ENCODE measurements around the gene GLYATL3. TPM values are rescaled to one million over a fixed set of nuclear protein-coding genes. Genes with fewer than 3 reads are reported as not detected.
"Not testable (repeated sequence)": the region's sequence is repeated elsewhere in the genome, so short reads cannot be mapped to it uniquely, and the experiment has no call there.

The GLYATL3 gene
- not detected for total RNA-seq

GRCh38 chr6:49499623-49500022 lies at the start of gene GLYATL3:
Gene GLYATL3, plus strand, starts transcription at chr6:49499923. Its CDS starts 12,068 bp downstream, at chr6:49511991.
- CTCF ChIA-PET: no interaction called here

GRCh38 chr6:49453221-49453620 lies 46.5 kb upstream of the GLYATL3 start:
- ChIA-PET POLR2A (no interaction called here), CTCF (no interaction called here)

More at GRCh38 chr6:49499623-49500022, at the start of gene GLYATL3:
- POLR2A ChIA-PET: no interaction called here

GRCh38 chr6:49454787-49455709 lies 44.7 kb upstream of the GLYATL3 start:
- POLR2A ChIA-PET: no interaction called here
- CTCF ChIA-PET: no interaction called here

- CTCF ChIA-PET: no interaction called here
- POLR2A ChIA-PET: no interaction called here
These were observed 42.0 kb upstream of the GLYATL3 start for GRCh38 chr6:49457771-49458170.

GRCh38 chr6:49462071-49462470 lies 37.7 kb upstream of the GLYATL3 start:
- POLR2A ChIA-PET: no interaction called here
- CTCF ChIA-PET: no interaction called here

- ChIA-PET POLR2A (no interaction called here), CTCF (no interaction called here)
These were observed 37.2 kb upstream of the GLYATL3 start for GRCh38 chr6:49462599-49462926.

GRCh38 chr6:49462927-49463611 lies 36.7 kb upstream of the GLYATL3 start, which contains the start of the genes CENPQ and MMUT:
Gene CENPQ, plus strand, starts transcription at chr6:49463370. Its CDS starts 6,807 bp downstream, at chr6:49470177.
Gene MMUT, minus strand, starts transcription at chr6:49463253. Its CDS starts 3,787 bp downstream, at chr6:49459466.
- ChIA-PET POLR2A (no interaction called here), CTCF (no interaction called here)

- ChIA-PET POLR2A (no interaction called here), CTCF (no interaction called here)
These were observed 36.1 kb upstream of the GLYATL3 start for GRCh38 chr6:49463612-49463967.

- POLR2A ChIA-PET: no interaction called here
These were observed 35.0 kb upstream of the GLYATL3 start for GRCh38 chr6:49464691-49465090.

GRCh38 chr6:49468042-49468441 lies 31.7 kb upstream of the GLYATL3 start:
- ChIA-PET CTCF (no interaction called here), POLR2A (no interaction called here)

More at GRCh38 chr6:49464691-49465090, 35.0 kb upstream of the GLYATL3 start:
- CTCF ChIA-PET: no interaction called here

GRCh38 chr6:49476564-49476963 lies 23.2 kb upstream of the GLYATL3 start:
- CTCF ChIA-PET, POLR2A ChIA-PET: not testable (repeated sequence)

- POLR2A ChIA-PET: no interaction called here
- CTCF ChIA-PET: no interaction called here
These were observed 20.3 kb upstream of the GLYATL3 start for GRCh38 chr6:49479308-49479970.

- POLR2A ChIA-PET, CTCF ChIA-PET: not testable (repeated sequence)
These were observed 17.9 kb upstream of the GLYATL3 start for GRCh38 chr6:49481846-49482245.

GRCh38 chr6:49483380-49483779 lies 16.3 kb upstream of the GLYATL3 start:
- POLR2A ChIA-PET, CTCF ChIA-PET: not testable (repeated sequence)

- CTCF ChIA-PET: no interaction called here
- POLR2A ChIA-PET: no interaction called here
These were observed 9.1 kb upstream of the GLYATL3 start for GRCh38 chr6:49490633-49491032.

- ChIA-PET CTCF (no interaction called here), POLR2A (no interaction called here)
These were observed 2.4 kb upstream of the GLYATL3 start for GRCh38 chr6:49497304-49497703.

- CTCF ChIA-PET: no interaction called here
- POLR2A ChIA-PET: no interaction called here
These were observed 597 bp upstream of the GLYATL3 start for GRCh38 chr6:49499126-49499525.

- CTCF ChIA-PET: no interaction called here
- POLR2A ChIA-PET: no interaction called here
These were observed 4.9 kb downstream of the GLYATL3 start for GRCh38 chr6:49504666-49505065.

- POLR2A ChIA-PET: no interaction called here
- CTCF ChIA-PET: no interaction called here
These were observed 6.9 kb downstream of the GLYATL3 start for GRCh38 chr6:49506569-49507111.

- POLR2A ChIA-PET: no interaction called here
These were observed 9.6 kb downstream of the GLYATL3 start for GRCh38 chr6:49509342-49509741.

More at GRCh38 chr6:49509342-49509741, 9.6 kb downstream of the GLYATL3 start:
- CTCF ChIA-PET: no interaction called here
